ENCODE measurements around the gene REXO5.

- no peak for TF ChIP-seq CTCF (IDR thresholded peaks at IDR 0.05)
- no peak for TF ChIP-seq POLR2AphosphoS5 (IDR thresholded peaks at IDR 0.05)
Observed at GRCh38 chr16:20791923-20792612, 14.3 kb upstream of the REXO5 start.

Data from stomach (tissue), 4 donors.